HG02763 (cell line): ENCODE results near the gene PRSS57.
"Not testable (repeated sequence)": the region's sequence is repeated elsewhere in the genome, so short reads cannot be mapped to it uniquely, and the experiment has no call there.

Source experiments
- ATAC-seq: cut with Tn5 transposase; IDR thresholded peaks from one replicate; pipeline ENCODE4 v1.9.1; 2021; ENCODE audit warnings: mild to moderate bottlenecking, moderate library complexity; ENCODE audit not compliant: unreplicated experiment

The PRSS57 gene

DNA sequence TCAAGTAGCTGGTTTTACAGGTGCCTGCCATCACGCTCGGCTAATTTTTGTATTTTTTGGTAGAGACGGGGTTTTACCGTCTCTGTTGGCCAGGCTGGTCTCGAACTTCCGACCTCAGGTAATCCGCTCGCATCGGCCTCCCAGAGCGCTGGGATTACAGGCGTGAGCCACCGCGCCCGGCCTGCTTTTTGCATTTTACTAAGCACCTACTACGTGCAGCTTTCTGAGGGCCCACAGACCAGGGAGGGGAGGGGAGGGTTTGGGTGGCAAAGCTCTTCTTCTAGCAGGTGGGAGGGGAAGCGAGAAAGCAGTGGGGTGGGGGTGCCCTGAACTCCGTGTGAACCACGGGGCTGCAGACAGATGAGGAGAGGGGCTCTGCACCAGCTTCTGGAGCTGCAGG lies 28.5 kb upstream of the PRSS57 start:
- ATAC-seq: no peak

DNA sequence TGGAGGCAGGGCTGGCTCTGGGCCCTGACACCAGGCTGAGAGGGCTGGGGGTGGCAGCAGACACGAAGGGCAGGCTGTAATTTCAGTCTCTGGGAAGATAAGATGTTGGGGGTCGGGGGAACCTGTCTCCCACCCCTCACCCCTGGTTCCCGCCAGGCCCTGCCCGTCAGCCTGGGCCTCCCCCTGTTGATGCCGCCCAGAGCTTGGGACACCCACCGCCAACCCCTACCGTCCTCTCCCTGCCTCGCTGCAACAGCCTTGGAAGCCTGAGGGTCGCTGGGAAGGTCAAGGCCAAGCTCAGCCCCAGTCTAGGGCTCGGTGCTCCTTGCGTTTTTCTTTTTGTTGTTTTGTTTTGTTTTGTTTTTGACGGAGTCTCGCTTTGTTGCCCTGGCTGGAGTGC lies 28.0 kb upstream of the PRSS57 start:
- ATAC-seq: no peak

DNA sequence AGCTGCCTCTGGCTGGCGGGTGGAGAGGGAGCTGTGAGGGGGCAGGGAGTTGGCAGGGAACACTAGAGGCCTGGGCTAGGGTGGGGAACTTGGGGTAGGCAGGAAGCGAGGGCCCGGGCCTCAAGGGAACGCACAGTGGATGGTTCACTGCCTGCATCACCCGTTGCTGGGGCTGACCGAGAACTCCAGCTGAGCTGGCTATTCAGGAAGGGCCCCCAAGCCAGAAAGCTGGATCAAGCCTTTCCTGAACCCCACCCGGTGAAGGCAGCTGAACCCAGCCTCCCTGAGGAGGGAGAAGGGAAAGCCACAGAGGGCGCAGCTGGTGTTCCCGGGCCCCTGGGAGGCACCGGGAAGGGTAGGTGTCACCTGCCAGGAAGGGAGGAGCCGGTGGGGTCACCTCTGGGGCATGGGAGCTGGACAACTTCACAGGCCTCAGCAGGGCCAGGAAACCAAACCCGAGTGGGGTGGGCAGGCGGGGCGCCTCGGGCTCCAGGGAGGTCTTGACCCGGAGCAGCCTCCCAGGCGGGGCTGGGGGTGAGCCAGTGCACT lies 27.4 kb upstream of the PRSS57 start:
- ATAC-seq: no peak

DNA sequence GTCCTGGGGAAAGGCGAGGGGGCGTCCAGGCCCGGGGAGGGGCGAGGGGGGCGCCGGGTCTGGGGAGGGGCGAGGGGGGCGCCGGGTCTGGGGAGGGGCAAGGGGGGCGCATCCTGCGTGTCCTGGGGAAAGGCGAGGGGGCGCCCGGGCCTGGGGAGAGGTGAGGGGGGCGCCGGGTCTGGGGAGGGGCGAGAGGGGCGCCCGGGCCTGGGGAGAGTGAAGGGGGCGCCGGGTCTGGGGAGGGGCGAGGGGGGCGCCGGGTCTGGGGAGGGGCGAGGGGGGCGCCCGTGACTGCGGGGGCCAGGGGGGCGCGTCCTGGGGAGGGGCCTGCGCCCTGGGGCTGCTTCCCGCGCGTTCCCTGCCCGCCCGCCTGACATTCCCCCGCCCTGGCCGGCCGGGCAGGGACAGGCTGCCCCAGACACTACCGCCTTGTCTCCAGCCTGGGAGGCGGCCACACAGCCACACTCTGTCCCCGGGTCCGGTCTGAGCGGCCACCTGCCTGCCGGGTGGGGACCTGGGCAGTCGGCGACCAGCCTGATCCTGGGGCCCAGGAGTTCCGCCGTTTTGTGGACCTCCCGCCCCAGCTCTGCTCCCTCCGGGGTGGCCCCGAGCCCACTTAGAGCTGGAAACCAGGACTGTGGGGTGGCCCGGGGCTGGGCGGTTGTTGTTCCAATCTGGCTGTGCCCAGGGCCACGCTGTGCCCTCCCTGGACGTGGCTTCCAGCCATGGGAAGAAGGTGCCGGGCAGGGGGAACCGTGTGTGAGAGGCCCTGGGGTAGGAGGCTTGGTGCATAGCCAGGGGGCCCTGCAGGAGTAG lies 25.3 kb upstream of the PRSS57 start:
- no peak for ATAC-seq

DNA sequence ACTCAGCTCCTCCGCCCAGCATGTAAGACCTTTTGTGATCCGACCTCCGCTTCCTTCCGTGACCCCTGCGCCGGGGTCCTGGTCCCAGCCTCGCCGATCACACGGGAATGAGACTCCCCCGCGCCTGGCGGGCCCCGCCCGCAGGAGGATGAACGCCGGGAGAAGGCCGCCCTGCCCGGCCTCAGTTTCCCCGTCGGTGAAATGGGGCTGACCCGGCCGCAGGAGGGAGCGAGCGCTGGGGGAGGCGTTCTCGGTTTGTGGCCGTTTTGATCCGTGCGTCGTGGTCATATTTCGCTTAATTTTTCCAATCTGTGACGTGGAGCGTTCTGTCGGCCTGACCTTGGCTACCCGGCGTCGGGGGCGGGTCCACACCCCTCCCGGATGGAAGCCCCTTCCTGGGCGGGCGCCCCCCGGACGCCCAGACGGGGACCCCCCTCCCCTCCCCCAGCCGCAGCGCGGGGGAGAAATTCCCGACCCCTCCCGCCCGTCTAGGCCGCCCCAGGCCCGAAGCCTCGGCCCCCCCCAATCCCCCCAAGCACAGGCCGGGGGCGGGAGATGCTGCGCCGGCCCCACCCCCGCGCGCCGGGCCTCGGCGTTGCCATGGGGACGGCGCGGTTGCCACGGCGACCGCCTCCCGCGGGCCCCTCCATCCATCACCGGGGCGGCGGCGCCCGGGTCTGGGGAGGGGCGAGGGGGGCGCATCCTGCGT lies 24.5 kb upstream of the PRSS57 start:
- ATAC-seq: no peak

DNA sequence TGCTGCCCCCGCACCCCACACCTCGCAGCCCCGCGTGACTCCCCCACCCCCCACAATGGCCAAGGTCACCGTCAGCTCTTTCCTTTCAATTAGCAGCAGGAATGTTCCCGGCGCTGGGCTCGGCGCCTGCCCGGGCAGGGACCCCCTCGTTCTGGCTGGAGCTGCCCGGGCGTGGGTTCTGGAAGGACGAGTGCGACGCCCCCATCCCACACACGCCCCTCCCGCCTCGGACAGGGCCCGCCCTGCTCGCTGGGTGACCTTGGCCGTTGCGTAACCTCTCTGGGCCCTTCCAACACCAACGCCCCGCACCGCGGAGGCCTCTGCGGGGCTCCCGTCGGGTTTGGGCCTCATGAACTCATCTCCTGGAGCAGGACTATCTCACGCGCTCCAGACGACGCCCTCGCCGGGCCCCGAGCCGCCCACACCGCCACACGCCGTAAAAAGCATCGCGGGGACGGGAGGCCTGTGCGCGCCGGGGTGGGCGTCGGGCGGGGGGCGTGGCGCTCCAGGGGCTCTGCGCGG lies 23.8 kb upstream of the PRSS57 start:
- no peak for ATAC-seq

DNA sequence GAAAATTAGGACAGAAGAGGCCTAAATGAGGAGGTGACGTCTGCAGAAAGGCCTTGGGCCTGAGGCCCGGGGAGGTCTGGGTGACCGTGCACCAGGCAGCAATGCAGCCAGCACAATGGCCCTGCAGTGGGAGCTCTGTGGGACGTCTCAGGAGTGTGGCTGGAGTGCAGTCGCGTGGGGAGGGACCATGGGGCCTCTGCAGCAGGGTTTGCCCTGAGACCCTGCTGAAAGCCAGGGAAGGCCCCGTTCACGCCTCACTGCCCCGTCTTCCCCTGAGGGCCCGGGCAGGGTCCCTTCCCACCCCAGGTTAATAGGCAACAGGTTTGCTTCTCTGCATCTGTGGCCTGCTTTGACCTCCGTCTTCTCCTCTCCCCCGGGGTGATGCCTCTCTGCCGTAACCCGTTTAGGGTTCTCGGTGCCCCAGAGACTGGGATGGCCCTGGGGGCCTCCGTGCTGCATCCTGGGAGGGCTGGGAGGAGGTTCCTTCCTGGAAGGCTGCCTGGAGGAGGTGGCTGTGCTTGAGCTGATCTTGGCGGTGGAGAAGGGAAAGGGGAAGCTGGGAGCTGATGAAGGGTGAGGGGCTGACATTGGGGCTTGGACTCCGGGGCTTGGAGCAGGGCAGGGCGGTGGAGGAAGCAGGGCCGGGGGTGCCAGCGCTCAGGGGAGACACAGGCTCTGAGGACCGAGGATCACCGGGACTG lies 23.1 kb upstream of the PRSS57 start:
- ATAC-seq: no peak

DNA sequence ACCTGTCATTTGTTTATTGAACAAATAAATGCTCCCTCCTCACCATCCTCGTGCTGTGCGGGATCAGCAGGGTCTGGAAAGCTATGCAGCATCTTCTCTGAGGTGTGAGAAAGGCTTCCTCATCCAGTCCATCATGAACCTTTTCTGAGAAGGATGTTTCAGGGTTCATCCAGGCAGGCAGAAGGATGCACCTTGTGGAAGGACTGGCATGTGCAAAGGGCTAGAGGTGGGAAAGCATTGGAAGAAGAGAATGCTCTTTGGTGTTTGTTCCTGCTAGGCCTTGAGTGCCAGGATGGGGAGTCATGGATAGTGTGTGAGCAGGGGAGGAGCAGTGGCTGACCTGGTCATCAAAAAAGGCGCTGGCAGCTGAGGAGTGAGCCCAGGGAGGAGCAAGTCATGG lies 20.1 kb upstream of the PRSS57 start:
- ATAC-seq: no peak

DNA sequence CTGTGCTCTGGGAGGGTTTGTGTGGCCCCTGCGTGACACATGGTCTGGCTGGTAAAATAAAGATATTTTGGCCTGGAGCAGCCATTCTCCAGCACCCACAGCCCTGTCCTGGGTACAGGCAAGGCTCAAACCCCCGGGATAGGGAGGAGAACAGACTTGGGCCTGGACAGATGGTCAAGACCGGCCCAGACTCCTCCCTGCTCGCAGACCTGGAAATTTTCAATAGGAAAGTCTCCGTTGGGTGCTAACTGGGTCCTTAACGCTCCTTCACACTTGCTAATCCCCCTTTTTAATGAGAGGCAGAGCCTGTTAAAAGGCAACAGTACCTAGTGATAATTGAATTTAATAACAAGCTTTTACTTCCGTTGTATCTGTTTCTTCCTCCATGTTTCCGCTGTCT lies 16.0 kb upstream of the PRSS57 start:
- no peak for ATAC-seq

DNA sequence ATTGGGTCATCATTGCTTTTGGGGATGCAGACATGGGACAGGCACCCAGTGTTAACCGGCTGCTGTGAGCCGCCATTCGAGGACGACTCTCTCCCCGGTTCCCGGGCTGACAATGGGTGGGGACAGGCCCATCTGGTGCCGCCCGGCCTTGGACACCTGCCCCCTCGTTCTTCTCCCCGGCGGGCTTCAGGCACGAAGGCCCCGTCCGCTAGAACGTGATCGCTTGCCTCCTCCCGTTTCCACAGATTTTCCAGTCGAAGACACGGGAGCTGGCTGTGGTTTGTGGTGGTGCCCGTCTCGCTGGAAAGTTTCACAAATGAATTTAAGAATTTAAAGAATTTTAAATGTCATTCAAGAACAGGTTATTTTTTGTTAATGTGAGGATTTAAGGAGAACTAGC lies 15.5 kb upstream of the PRSS57 start:
- ATAC-seq: no peak

DNA sequence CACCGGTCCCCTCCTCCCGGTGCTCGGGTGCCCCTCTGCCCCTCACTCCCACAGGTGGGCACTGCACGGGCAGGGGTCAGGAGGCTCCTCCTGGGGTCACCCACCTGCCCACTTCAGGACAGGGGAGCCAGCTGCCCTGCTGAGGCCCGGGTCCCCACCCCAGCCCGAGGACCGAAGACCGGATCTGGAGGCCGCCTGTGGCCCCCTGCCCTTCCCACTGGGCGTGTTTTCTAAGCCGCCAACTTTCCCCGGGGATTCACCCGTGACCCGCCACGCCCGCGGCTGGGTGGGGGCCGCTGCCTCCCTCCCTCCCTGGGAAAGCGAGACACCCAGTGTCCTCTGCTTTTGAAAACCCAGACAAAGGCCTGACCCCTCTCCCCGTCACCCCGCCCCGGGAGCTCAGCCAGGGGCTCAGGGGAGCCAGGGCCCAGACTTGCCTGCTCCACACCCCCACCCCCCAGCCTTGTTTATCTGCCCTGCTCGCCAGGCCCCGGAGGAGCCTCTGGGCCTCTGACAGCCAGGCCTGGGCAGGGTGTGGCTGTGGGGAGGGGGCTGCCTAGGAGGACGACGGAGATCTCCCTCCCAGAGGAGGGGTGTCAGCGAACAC lies 14.8 kb upstream of the PRSS57 start:
- ATAC-seq: no peak

DNA sequence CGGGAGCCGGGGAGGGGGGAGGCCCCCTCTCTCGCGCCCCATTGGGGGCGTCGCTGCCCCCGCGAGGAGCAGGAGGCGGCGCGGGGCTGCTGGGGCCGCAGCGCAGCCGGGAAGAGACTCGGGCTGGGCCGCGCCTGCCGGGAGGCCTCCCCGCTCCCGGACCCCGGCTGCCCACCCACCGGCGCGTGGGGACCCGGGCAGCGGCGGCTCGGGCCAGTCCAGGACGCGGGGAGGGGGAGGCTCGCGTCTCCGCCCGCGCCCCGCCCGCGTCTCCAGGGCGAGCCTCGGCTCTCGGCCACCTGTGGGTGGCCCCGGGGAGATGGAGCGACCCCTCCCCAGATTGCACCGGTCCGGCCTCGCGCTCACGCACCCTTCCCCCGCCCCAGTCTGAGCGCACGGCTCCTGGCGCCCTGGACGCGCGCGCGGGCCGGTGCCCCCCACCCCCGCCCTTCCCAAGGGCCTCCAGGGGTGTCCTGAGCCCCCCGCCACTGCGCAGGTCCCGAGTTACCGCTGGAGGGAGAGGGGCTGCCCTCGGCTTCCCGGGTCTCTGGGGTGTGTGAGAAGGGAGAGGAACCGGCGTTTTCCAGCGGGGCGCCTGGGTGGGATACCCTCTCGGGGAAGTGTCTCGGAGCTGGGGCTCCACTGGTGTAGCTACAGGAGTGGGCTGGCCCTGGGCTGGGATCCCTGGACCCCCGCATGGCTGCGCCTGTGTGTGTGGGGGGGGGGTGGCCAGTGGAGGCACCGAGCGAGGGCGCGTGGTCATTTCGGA lies 14.1 kb upstream of the PRSS57 start:
- no peak for ATAC-seq

DNA sequence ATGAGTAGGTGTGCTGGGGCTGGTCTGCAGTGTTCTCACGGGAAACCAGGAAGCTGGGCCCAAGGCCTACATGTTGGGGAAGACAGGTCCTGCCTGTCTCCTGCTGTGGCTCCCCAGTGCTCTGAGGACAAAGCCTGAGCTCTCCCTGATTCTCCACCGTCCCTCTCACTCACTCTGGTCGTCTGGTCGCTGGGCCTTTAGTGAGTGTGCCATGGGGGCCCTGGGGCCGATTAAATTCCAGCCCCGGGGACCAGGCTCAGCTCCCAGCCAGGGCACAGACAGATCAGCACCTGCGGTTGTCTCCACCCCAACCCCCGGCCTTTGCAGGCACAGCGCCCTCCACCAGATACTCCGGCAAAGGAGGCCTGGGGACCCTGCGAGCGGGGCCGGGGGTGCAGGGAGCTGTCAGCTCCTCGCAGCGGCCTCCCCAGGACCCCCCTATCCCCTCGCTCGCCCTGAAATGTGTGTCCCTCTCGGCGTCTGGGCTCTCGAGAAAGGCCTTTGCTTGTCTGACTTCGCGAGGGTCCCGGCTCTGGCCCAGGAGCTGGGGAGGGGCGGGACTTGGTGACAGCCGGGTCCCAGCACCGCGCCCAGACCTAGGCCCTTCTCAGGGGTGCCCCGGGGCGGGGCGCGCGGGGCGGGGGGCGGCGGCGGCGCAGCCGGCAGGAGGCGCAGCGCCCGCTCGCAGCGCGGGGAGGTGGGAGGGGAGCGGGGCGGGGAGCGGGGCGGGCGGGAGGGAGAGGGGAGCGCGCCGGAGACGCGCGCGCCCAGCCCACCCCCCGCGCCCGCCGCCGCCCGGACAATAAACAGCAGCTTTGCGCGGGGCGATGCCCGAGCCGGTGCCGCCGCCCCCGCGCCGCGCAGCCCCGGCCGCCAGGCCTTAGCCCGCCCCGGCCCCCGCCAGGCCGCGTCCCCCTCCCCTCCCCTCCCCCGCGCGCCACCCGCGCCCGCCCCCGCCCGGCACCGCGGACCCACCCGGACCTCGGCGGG lies 13.2 kb upstream of the PRSS57 start, which contains the start of gene PALM:
Gene PALM, plus strand, starts transcription at position 782 of the 990 bp plus-strand sequence. CDS start 212 bp downstream, outside the sequence.
- no peak for ATAC-seq

DNA sequence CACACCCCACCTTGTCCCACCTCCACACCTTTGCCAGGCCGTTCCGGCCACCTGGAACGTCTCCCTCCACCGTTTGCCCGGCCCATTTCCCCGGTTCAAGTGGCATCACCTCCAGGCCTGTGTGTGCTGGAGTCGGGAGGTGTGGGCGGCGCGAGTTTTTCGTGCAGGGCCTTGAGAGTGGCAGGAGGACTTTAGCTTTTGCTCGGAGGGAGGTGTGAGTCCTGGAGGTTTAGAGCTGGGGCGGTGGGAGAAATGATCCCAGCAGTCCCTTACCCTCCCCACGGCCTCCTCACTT lies 9.1 kb upstream of the PRSS57 start:
- ATAC-seq: no peak

DNA sequence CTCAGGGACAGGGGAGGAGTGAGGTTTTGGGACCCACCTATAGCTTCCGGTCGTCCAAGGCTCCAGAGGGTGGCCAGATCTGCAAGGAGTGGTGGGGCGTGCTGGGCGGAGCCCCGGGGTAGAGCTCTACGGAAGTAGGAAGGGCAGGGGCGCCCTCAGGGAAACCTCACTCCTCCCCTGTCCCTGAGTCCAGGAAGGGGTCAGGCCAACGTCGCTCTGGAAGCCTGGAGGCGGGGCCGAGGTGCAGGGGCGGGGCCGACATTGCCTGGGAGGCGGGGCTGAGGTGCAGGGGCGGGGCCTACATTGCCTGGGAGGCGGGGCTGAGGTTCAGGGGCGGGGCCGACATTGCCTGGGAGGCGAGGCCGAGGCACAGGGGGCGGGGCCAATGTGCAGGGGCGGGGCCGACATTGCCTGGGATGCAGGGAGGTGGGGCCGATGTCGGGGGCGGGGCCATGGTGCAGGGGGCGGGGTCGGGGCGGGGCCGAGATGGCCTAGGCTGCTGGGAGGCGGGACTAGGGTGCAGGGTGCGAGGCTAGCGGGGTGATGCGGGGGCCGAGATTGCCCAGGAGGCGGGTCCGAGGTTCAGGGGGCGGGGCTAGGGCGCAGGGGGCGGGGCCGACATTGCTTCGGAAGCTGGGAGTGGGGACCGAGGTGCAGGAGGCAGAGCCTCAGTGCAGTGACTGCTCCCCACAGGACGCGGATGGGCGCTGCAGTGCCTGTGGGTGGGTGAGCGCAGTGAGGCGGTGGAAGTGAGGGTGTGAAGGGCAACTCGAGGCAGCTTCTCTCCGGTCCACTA lies 8.6 kb upstream of the PRSS57 start:
- ATAC-seq: no peak

DNA sequence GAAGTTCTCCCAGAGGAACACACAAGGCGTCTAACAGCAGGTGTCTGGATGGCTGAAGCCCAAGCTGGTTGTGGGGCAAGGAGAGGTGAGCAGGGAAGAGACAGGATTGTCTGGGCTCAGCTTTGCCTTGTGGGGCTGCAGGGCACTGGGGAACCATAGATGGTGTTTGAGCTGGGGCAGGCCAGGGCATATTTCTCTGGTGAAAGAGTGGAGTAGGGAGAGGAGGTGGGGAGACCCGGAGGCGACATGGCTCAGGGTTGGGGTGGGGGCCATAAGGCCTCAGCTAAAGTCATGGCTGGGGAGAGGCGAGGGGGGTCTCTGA lies 8.0 kb upstream of the PRSS57 start:
- ATAC-seq: no peak

DNA sequence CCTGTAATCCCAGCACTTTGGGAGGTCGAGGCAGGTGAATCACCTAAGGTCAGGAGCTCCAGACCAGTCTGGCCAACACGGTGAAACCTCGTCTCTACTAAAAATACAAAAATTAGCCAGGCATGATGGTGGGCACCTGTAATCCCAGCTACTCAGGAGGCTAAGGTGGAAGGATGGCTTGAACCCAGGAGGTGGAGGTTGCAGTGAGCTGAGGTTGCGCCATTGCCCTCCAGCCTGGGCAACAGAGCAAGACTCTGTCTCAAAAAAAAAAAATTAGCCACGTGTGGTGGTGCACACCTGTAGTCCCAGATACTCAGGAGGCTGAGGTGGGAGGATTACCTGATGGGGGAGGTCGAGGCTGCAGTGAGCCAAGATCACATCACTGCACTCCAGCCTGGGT lies 7.6 kb upstream of the PRSS57 start:
- not testable (repeated sequence) for ATAC-seq

DNA sequence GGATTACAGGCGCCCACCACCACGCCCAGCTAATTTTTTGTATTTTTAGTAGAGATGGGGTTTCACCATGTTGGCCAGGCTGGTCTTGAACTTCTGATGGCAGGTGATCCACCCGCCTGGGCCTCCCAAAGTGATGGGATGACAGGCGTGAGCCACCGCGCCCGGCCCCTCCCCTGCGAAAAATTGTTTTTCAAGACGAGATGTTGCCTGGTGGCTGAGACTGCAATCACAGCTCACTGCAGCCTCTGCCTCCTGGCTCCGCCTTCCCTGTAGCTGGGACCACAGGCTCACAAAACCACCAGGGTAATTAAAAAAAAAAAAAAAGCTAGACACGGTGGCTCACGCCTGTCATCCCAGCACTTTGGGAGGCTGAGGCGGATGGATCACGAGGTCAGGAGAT lies 4.6 kb upstream of the PRSS57 start:
- not testable (repeated sequence) for ATAC-seq
